Measurements from ENCODE around the gene MYO15A.

Gene MYO15A

DNA sequence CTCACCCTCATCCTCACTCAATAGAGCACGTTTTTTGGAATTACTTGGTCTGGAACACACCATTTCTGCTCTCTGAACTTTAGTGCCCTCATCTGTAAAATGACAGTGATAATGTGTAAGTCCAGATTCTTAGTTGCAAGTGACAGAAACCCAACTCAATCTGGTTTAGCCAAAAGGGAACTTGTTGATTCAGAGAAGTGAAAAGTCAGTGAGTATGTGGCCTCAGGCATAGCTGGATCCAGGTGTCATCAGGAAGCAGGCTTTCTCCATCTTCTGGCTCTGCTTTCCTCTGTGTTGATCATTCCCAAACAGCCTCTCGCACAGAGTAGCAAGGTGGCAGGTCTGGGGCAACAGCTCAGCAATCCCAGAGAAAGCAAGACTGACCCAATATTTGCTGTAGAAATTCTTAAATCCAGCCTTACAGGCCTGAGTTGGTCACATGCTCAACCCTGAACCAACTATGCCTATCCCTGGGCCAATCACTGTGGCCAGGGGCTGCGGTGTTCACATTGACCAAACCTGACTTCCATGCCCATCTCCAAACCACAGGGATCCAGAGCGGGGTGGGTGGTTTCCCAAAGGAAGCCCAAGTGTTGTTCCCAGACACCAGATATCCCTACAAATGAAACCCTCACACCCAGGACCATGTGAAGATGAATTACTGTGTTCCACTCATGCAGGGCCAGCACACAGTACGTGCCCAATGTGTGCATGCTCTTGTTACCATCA, 51.7 kb downstream of the MYO15A start:
- no peak for DNase-seq

DNA sequence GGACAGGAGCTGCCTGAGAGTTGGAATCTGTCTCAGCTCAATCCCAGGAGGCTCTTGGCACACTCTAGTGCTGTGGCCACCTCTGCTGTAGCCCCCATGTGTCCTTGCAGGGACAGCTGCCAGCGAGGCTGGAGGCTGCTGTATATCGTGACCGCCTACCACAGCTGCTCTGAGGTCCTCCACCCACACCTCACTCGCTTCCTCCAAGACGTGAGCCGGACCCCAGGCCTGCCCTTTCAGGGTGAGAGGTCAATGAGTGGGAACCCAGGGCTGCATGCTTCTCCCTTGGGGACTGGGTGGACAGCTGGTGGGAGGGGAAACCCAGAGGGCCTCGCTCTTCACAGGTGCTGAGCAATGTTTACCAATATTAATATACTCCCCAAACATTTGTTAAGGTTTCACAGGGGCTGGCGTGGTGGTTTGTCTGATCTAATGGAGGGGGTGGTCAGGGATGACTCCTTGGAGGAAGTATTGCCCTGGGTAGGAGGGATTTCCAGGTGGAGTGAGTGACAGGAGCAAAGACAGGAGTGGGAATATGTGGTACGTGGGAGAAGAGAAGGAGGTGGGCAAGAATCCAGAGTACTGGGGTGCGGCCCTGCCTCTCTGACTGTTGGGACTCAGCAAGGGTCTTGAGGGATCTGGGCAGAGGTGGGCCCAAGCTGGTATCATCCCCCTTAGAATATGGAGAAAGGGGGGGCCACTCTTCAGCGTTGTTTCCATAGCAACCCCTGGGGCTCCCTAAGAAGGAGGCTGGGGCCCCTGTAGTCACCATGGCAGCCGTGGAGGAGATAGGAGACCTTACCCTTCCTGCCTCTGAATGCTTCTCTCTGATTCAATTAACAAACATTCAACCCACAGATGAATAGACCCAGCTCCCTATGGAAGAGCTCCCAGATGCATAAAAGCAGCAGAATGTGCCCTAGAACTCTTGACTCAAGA, 52.9 kb downstream of the MYO15A start:
- no peak for DNase-seq

DNA sequence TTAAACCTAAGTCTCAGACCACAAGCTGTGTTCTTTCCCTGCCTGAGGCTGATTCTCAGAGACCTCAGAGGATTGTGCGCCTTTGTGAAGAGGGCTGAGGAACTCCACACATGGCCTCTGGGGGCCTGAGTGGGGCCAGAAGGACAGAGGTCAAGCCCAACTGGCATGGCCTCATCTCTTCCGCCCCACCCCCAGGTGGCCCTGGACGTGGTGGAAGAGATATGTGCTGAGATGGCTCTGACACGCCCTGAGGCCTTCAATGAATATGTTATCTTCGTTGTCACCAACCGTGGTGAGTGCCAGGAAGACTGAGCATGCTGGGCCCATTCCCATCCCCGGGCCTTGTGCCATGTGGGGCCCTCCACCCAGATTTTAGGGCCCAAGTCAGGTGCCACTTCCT, 55.0 kb downstream of the MYO15A start:
- DNase-seq, result no peak

DNA sequence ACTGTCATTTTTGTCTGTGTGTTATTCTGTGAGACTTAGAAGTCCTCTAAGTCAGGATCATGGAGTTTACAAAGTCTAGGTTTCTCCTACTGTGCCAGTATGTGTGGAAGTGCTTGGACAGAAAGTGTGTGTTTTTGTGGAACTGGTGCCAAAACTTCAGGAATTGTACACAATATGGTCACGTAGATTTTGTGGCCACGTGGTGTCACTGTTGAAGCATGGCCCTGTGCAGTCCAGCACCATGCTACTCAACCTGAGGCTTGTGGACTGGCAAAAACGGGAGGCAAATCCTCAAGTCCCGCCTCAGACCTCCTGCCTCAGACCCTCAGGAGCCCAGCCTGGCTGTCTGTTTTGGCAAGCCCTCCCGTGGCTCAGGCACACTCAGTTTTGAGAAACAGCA, 58.3 kb downstream of the MYO15A start:
- DNase-seq, result no peak

DNA sequence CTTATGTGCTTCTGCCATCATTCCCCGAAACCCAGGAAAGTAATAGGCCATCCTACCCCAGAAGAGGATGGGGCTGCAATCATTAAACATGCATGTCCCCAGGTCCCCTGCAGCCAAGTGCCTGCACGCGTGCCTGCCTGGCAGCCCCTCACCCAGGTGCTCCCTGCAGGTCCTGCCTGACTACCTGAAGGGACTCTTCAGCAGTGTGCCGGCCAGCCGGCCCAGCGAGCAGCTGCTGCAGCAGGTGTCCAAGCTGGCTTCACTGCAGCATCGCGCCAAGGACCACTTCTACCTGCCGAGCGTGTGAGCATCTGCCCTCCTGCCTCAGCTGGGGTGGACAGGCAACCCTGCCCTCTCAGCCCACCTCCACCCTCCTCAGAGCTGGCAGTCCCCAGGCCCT, 58.9 kb downstream of the MYO15A start:
- DNase-seq, result no peak

DNA sequence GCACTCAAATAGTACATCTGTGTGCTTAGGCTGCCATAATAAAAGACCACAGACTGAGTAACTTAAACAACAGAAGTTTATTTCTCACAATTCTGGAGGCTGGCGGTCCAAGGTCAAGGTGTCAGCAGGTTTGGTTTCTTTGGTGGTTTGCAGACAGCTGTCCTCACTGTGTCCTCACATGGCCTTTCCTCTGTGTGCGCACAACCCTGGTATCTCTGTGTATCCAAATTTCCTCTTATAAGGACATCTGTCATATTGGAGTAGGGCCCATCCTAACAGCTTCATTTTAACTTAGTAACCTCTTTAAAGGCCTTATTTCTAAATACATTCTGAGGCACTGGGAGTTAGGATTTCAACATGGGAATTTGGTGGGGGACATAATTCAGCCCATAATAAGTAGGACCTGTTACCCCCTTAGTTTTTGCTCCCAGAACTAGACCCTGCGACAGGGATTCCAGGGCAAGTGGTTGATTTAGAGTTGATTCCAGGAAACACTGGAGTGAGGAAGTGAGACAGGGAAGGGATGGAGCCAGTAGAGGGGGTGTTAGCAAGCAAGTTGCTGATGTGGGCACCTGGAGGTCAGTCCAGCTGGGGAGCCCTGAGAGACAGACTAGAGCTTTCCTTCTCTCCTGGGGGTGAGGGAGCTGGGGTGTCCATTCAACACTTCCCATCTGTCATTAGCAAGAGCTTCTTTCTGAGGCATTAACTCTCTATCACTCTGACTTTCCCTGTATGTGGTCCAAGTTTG, 64.1 kb downstream of the MYO15A start:
- DNase-seq, result no peak

DNA sequence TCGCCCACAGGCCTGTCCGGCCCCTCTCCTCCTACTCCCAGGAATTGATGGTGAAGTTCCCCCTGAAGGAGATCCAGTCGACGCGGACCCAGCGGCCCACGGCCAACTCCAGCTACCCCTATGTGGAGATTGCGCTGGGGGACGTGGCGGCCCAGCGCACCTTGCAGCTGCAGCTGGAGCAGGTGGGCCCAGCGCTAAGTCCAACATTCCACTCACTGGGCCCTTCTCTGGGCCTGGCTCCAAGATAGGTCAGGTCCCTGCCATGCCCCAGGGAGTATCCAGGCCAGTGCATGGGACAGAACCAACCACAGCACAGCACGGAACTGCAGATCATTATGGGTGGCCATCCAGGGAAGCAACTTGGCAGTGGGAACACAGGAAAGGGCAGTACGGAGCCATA, 65.2 kb downstream of the MYO15A start:
- DNase-seq, result no peak

DNA sequence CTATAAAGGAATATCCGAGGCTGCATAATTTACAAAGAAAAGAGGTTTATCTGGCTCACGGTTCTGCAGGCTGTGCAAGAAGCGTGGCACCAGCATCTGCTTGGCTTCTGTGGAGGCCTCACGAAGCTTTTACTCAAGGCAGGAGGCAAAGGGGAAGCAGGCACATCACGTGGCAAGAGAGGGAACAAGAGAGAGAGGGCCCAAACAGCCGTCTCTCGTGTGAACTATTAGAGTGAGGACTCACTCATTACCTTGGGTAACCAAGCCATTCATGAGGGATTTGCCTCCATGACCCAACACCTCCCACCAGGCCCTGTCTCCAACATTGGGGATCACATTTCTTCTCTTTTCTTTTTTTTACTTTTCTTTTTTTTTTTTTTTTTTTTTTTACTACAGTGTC, 67.6 kb downstream of the MYO15A start:
- DNase-seq, result no peak

DNA sequence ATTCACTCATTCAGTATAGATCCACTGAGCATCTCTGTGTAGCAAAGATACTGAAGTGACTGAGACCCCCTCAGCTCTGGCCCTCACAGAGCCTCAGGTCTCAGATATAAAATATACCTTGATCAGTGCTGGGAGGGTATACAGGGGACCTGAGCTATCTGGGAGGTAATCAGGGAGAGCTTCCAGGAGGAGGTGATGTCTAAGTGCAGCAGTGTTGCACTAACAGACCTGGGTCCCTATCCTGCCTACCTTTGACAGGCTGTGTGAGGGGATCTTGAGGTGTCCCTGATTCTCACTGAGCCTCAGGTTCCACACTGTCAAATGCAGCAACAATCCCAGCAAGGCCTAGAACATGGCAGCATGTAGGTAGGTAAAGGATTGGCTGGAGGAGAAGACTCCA, 68.6 kb downstream of the MYO15A start:
- DNase-seq, result no peak

DNA sequence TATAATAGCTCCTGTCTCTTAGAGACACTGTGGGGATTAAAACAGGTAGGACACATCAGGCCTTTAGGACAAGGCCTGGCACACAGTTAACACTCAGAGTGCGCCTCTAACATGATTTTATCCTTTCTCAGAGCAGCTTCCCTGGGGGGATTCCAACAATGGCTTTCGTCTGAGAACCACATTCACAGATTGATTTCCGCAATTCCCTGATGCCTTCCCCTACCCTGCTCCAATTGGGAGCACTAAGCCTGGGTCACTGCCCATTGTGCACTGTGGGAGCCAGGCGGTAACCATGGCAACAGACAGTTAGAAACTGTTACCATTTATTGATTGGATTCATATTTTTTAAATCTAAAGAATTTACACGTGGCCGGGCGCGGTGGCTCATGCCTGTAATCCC, 69.2 kb downstream of the MYO15A start:
- DNase-seq, result no peak

DNA sequence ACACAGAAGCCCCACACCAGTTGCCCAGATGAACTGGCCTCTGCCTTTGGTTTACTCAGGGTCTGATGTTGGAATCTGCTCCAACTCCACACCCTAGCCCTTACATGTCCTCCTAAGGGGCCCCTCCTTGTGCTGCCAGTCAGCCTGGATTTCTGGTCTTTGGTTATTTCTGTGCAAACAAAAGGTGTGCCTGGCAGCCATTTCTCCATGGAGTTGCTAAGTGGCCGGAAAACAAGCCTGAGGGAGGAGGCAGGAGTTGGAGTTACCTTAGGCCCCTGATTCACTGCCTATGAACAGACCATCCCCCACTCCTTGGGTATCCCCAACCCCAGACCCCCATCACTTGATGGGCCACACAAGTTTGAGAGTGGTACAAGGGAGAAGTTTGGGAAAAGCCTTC, 70.6 kb downstream of the MYO15A start:
- no peak for DNase-seq

DNA sequence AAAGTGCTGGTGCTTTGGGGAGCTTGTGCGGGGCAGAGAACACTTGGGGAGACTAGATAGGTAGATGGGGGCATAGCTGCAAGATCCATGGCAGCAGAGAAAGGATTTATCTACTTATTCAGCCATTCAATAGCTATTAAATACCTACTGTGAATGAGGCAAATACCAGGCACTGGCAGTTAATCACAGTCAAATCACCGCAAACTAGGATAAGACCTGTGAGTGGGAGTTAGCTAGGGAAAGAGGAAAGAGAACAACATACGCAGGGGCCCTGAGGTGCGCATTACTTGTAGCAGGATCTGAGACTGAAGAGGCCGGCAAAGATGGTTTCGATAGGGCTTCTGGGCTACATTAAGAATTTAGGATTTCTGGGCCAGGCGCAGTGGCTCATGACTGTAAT, 71.2 kb downstream of the MYO15A start:
- no peak for DNase-seq

DNA sequence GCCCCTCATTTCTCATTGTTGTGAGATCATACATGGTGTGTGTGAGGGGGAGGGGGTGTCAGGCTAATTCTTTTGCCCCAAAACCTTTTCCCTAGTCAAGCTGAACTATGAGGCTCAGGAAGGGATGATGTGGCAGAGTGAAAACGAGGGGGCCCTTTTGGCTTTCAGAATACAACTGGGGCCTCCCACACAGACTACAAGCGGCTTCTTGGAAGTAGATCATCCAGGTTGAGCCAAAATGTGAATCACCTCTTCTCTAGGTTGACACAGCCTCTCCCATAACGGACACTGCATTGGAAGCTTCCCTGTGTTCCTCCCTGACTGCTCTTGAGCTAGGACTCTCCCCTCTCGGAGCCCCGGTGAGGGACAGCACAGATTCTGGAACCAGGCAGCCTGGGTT, 72.8 kb downstream of the MYO15A start:
- no peak for DNase-seq

DNA sequence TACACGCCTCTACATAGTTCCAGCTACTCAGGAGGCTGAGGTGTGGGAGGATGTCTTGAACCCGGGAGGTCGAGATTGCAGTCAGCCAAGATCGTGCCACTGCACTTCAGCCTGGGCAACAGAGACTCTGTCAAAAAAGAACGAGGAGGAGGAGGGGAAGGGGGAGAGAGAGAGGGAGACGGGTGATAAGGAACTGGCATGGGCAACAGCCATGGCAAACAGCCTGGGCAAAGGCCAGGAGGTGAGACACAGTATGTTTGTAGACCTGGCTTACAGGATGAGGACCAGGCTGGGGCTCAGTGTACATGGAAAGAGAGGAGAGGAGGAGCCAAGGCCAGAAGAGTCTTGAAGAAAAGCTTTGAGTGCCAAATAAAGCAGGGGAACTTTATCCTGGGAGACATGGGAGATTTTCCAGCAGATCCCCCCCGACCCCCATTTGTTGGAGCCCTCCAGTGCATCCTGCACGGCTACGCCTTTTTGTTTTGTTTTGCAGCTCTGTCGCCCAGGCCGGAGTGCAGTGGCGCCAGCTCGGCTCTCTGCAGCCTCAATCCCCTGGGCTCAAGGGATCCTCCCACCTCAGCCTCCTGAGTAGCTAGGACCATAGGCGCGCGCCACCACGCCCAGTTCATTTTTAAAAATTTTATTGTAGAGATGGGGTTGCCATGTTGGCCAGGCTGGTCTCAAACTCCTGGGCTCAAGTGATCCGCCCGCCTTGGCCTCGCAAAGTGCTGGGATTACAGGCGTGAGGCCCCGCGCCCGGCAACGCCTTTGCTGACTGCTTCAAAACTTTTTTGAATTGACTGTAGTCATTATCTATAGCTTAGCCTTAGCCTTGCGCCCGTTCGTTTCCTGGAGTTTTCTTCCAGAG, 73.8 kb downstream of the MYO15A start:
- no peak for DNase-seq

DNA sequence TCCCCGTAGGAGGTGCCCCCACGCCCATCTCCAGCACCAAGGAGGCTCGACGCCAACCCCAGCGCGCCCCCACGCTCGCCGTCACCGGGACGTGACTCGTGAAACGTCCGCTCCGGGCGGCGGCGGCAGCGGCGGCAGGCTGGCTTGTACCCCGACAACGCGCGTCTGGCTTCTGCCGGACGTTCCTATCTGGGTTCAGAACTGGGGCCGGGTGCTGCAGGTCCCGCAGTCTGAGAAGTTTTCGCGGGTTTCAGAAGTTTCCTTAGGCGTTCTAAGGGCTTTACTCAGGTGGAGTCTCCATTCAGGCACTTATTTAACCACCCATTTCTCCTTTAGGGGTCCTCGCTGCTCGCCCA, 74.4 kb downstream of the MYO15A start:
- DNase-seq, result no peak

DNA sequence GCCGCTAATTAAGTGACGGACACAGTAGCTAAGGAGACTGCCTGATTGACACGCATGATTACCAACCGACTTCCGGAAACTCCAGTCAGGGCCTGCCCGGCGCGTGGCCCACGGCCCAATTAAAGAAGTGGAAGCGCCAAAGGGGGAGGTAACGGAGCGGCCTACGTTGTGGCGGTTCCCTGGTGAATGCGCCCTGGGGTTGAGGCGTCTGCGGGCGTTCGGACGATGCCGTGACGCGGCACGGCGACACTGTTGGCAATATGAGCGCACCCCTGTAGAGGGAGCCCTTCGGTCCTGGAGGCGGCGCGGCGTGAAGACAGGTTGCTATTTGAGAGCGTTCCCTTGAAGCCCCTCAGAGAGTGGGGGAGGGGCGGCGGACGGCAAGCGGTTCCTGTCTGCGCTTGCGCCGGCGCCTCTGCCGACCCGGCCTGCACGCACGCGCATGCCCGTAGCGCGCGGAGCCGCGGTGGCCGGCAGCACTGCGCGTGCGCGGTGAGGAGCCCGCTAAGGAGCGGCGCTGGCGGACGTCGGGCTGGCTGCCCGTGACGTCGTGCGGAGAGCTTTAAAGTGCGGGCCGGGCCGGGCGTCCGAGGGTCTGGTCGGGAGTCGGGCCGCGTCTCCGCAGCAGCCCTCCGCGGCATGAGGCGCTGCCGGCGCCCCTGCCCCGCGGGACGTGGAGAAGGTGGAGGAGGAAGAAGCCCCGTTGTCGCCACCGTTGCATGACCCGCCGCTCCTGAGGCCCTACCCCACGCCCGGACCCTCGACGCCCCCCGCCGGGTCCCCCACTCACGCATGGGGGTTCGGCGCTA, 75.0 kb downstream of the MYO15A start, which contains the start of gene ALKBH5:
TSS of gene ALKBH5 (plus strand) at position 495 of the 809 bp plus-strand sequence. CDS start 416 bp downstream, outside the sequence.
- DNase-seq, result peak; percentile 88

DNA sequence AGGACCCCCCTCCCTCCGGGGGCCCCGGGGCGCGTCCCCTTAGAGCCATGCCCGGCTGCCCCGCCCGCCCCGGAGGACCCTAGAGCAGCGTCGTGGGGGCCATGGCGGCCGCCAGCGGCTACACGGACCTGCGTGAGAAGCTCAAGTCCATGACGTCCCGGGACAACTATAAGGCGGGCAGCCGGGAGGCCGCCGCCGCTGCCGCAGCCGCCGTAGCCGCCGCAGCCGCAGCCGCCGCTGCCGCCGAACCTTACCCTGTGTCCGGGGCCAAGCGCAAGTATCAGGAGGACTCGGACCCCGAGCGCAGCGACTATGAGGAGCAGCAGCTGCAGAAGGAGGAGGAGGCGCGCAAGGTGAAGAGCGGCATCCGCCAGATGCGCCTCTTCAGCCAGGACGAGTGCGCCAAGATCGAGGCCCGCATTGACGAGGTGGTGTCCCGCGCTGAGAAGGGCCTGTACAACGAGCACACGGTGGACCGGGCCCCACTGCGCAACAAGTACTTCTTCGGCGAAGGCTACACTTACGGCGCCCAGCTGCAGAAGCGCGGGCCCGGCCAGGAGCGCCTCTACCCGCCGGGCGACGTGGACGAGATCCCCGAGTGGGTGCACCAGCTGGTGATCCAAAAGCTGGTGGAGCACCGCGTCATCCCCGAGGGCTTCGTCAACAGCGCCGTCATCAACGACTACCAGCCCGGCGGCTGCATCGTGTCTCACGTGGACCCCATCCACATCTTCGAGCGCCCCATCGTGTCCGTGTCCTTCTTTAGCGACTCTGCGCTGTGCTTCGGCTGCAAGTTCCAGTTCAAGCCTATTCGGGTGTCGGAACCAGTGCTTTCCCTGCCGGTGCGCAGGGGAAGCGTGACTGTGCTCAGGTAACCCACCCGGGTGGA, 75.8 kb downstream of the MYO15A start:
- no peak for DNase-seq

DNA sequence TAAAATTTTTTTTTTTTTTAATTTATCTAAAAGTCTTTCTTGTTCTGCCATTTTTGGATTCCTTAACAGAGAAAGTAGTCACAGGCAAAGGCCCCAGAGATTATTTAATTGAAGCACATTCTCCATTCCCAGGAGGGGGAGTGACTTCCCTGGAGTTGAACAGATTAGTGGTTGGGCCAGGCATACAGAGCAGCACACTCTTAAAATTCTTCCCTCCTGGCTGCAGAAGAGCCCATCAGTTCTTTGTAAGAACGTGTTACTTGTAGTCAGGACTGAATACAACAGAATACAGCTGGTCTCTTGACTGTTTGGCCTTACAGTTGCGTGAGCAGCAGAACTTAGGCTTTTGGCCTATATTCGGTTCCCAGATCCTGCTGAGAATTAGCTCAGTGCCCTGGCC, 76.8 kb downstream of the MYO15A start:
- no peak for DNase-seq

DNA sequence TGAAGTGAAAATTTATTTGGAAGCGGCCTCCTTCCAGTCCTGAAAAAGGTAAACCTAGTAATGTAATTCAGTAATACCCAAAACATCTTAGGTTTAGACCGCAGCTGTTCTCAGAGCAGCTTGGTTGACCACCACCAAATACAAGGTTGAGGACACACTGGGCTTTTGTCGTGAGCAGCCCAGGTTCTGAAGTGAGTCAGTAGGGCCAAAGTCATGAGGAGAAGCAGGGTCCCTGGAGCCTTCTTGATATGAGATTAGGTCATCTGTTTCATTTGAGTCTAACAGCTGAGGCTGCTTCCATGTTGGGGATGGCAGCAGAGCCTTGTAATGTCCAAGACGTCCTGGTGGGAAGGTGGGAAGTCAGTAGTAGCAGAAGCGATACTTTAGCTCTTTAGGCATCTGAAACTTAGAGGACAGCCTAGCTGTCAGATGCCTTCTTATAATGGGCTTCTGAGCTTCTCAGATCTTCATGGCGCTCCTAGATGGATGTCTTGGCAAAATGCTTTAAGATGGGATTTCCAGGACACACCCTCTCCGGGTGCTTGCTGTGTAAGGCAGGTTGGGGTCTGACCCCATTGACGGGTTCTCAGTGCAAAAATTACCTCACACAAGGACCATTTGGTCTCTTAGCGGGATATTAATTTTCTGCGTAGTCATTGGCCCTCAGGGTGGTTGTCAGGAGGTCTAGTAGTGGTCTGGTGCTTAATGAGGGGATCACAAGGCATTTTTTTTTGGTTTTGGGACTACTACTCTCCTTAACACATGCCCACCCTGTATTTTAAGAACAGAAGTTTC, 77.5 kb downstream of the MYO15A start:
- DNase-seq, result no peak

DNA sequence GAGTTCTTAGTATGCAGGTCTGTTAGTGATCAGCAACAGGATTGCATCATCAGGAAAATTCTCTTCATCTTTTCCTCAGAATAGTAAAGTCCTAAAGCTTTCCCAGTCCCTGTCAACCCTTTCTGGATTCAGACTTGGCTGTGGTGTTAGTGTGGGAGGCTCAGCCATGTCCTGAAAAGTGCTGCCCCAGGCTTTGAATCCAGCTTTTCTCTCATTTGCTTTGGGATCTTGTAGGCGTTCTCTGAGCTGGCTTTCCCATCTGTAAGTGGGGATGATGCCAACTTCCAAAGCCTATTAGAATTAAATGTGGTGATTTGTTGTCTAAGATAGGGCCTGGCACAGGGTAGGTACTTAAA, 78.0 kb downstream of the MYO15A start:
- DNase-seq, result no peak
